MM.1S (cell line): Measurements from ENCODE around the gene PHLDB1.

Experiments used
- DNase-seq: peaks from one replicate; pipeline ENCODE4 v3.0.0-alpha.2; 2015
- H2AFZ ChIP-seq: fragments of 300-600 bp; sonication (generic); 2 replicates; pipeline ENCODE4 v1.6.0; 2016; ENCODE audit warnings: antibody characterized with exemption, low read length
- H3F3A ChIP-seq: fragments of 300-600 bp; sonication (generic); 2 replicates; pipeline ENCODE4 v1.6.1; 2016; ENCODE audit warnings: mild to moderate bottlenecking, antibody characterized with exemption, low read length, moderate library complexity, mixed read lengths; ENCODE audit not compliant: insufficient read depth
- H3K27ac ChIP-seq: fragments of 300-600 bp; sonication (generic); 2 replicates; pipeline ENCODE4 v1.5.1; 2016; ENCODE audit warnings: mild to moderate bottlenecking, low read length
- H3K27me3 ChIP-seq: fragments of 300-600 bp; sonication (generic); replicated peaks from 2 replicates; pipeline ENCODE4 v1.6.0; 2016; ENCODE audit warnings: low read length; ENCODE audit not compliant: insufficient read depth
- H3K36me3 ChIP-seq: fragments of 300-600 bp; sonication (generic); replicated peaks from 2 replicates; pipeline ENCODE4 v1.6.1; 2016; ENCODE audit warnings: mild to moderate bottlenecking, low read length, mixed read lengths; ENCODE audit not compliant: insufficient read depth
- H3K4me1 ChIP-seq: fragments of 300-600 bp; sonication (generic); 2 replicates; pipeline ENCODE4 v1.6.1; 2016; ENCODE audit warnings: low read length, mixed read lengths
- H3K4me2 ChIP-seq: fragments of 300-600 bp; sonication (generic); 2 replicates; pipeline ENCODE4 v1.6.0; 2016; ENCODE audit warnings: low read depth, low read length
- H3K4me3 ChIP-seq: fragments of 300-600 bp; sonication (generic); 2 replicates; pipeline ENCODE4 v1.5.1; 2016; ENCODE audit warnings: low read length, mixed read lengths
- H3K79me2 ChIP-seq: fragments of 300-600 bp; sonication (generic); 2 replicates; pipeline ENCODE4 v1.6.1; 2016; ENCODE audit warnings: mixed run types, low read length, mixed read lengths
- H3K9ac ChIP-seq: fragments of 300-600 bp; sonication (generic); 2 replicates; pipeline ENCODE4 v1.6.1; 2016; ENCODE audit warnings: low read length, mixed read lengths
- H3K9me2 ChIP-seq: fragments of 300-600 bp; sonication (generic); replicated peaks from 2 replicates; pipeline ENCODE4 v1.6.1; 2016; ENCODE audit warnings: mild to moderate bottlenecking, low read length, mixed read lengths; ENCODE audit not compliant: insufficient read depth
- H3K9me3 ChIP-seq: fragments of 300-600 bp; sonication (generic); replicated peaks from 2 replicates; pipeline ENCODE4 v1.6.1; 2016; ENCODE audit warnings: mild to moderate bottlenecking, low read length, mixed read lengths; ENCODE audit not compliant: insufficient read depth
- H4K20me1 ChIP-seq: fragments of 300-600 bp; sonication (generic); 2 replicates; pipeline ENCODE4 v1.6.1; 2016; ENCODE audit warnings: mild to moderate bottlenecking, low read length, moderate library complexity, mixed read lengths; ENCODE audit not compliant: insufficient read depth
- EZH2 ChIP-seq: fragments of 300-600 bp; sonication (generic); optimal IDR thresholded peaks from 2 replicates; pipeline ENCODE3; 2017; ENCODE audit warnings: low read depth, mild to moderate bottlenecking, antibody characterized with exemption, low read length, mixed read lengths
- EZH2phosphoT487 ChIP-seq: fragments of 300-600 bp; sonication (generic); IDR thresholded peaks from 2 replicates; pipeline ENCODE4 v1.6.1; 2018; ENCODE audit warnings: antibody characterized with exemption, low read length
- TF ChIP-seq, protein P1 (sequence below): fragments of 300-600 bp; sonication (generic); IDR thresholded peaks from 2 replicates; pipeline ENCODE4 v1.5.1; 2016; ENCODE audit warnings: antibody characterized with exemption, low read length, mixed read lengths

The PHLDB1 gene

DNA sequence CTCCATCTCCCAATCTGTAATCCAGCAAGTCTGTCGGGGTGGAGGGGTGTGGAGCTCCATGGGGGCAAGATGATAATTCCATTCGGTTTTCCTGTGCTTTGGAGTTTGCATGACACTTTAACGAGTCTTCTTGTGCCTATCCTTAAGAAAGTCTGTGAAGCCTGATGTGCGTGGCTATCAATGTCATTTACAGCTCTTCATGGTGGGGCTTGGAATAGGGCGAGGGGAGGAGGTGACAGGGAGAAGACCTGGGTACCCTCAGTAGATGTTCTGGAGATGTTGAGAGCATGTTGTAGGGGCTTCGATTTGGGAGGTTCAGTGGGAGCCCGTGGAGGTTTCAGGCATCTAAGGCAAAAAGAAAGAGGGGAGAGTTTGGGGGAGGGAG lies 579 bp upstream of the PHLDB1 start:
- no peaks in the 10 kb centered on the region for H3K9me2 ChIP-seq
- no peak overlapping the region for H3K9ac ChIP-seq
- no peaks in the 10 kb centered on the region for H3K36me3 ChIP-seq
- no peak overlapping the region for H3K4me2 ChIP-seq
- no peak overlapping the region for H2AFZ ChIP-seq
- H4K20me1 ChIP-seq = no peaks in the 10 kb centered on the region
- H3F3A ChIP-seq = no peaks in the 10 kb centered on the region
- H3K27me3 ChIP-seq = peaks cover 46% of the 10 kb centered on the region
- H3K4me3 ChIP-seq = no peak overlapping the region
- peaks cover 11% of the 10 kb centered on the region; the same call in 1 of the 2 replicates for H3K4me1 ChIP-seq
- no peak for DNase-seq
- TF ChIP-seq, protein P1, sequence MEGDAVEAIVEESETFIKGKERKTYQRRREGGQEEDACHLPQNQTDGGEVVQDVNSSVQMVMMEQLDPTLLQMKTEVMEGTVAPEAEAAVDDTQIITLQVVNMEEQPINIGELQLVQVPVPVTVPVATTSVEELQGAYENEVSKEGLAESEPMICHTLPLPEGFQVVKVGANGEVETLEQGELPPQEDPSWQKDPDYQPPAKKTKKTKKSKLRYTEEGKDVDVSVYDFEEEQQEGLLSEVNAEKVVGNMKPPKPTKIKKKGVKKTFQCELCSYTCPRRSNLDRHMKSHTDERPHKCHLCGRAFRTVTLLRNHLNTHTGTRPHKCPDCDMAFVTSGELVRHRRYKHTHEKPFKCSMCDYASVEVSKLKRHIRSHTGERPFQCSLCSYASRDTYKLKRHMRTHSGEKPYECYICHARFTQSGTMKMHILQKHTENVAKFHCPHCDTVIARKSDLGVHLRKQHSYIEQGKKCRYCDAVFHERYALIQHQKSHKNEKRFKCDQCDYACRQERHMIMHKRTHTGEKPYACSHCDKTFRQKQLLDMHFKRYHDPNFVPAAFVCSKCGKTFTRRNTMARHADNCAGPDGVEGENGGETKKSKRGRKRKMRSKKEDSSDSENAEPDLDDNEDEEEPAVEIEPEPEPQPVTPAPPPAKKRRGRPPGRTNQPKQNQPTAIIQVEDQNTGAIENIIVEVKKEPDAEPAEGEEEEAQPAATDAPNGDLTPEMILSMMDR = no peak
- TF ChIP-seq EZH2phosphoT487 (no peak), EZH2 (no peak)
- no peaks in the 10 kb centered on the region for H3K79me2 ChIP-seq
- H3K9me3 ChIP-seq = no peaks in the 10 kb centered on the region
- no peak overlapping the region for H3K27ac ChIP-seq

- DNase-seq = no peak
- no peaks in the 10 kb centered on the region for H3K9me2 ChIP-seq
- no peaks in the 10 kb centered on the region for H3K79me2 ChIP-seq
- no peak overlapping the region for H3K9ac ChIP-seq
- peaks cover 46% of the 10 kb centered on the region for H3K27me3 ChIP-seq
- H3K36me3 ChIP-seq = no peaks in the 10 kb centered on the region
- H3K27ac ChIP-seq = no peak overlapping the region
- peaks cover 11% of the 10 kb centered on the region; the same call in 1 of the 2 replicates for H3K4me1 ChIP-seq
- peak overlapping the region; percentile 63 for H3K4me3 ChIP-seq
- H2AFZ ChIP-seq = peak overlapping the region; percentile 65; the same call in 1 of the 2 replicates
- no peaks in the 10 kb centered on the region for H4K20me1 ChIP-seq
- TF ChIP-seq EZH2phosphoT487 (no peak), EZH2 (no peak)
- TF ChIP-seq, protein P1 = no peak
- H3F3A ChIP-seq = no peaks in the 10 kb centered on the region
- H3K9me3 ChIP-seq = no peaks in the 10 kb centered on the region
- H3K4me2 ChIP-seq = peak overlapping the region; percentile 99
Measured at GRCh38 chr11:118608360-118609227, 1.2 kb downstream of the PHLDB1 start.

DNA sequence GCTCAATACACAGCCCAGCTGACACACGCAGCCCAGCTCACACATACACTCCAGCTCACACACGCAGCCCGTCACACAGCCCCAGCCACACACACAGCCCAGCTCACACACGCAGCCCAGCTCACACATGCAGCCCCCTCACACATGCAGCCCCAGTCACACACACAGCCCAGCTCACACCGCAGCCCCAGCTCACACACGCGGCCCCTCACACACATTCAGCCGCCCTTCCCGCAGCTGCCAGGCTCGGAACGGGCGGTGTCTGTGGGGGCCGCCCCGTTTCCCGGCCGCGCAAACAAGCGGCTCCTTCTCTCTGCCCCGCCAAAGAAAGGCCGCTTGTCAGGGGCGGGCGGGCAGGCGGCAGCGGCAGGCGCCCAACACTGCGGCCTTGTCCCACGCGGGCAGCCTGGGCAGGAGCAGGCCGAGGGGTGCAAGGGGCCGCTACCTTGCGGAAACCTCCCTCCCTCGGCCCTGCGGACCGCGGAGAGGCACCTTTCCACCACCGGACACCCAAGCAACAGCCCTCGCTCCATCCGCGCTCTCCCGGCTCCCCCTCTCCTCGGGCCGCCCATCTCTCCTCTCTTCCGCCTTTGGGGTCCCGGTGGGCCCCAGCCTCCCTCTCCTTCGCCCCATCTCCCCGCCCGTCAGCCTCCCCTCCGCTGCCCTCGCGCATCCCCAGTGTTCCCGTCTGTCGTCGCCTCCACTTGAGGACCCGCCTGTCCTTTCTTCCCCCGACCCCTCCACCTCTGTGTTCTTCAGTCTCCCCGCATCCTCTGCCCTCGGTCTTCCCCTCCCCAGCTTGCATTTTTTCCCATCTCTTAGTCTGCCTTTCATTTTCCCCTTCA lies 2.2 kb downstream of the PHLDB1 start:
- Histone ChIP-seq H3K4me1 (peaks cover 11% of the 10 kb centered on the region; the same call in 1 of the 2 replicates), H3F3A (no peaks in the 10 kb centered on the region), H4K20me1 (no peaks in the 10 kb centered on the region), H3K9me2 (no peaks in the 10 kb centered on the region), H3K4me2 (peak overlapping the region; percentile 99), H3K9ac (no peak overlapping the region), H3K9me3 (no peaks in the 10 kb centered on the region), H3K27ac (no peak overlapping the region), H3K4me3 (peak overlapping the region; percentile 63), H3K27me3 (peaks cover 46% of the 10 kb centered on the region), H3K79me2 (no peaks in the 10 kb centered on the region), H2AFZ (peak overlapping the region; percentile 80), H3K36me3 (no peaks in the 10 kb centered on the region)
- no peak for DNase-seq
- TF ChIP-seq, protein P1 = no peak
- 0 out of 2 replicates have a peak, but pooled peaks have one; percentile 45 for TF ChIP-seq EZH2phosphoT487
